ENCODE measurements around the gene SLC51B. TPM values are rescaled to one million over a fixed set of nuclear protein-coding genes. Genes with fewer than 3 reads are reported as not detected.

SLC51B gene
- total and polyA plus RNA-seq, 9 of the 15 experiments (the other 6 are each of a cell fraction or from before 2014, with no cell fraction given) = not detected

DNA sequence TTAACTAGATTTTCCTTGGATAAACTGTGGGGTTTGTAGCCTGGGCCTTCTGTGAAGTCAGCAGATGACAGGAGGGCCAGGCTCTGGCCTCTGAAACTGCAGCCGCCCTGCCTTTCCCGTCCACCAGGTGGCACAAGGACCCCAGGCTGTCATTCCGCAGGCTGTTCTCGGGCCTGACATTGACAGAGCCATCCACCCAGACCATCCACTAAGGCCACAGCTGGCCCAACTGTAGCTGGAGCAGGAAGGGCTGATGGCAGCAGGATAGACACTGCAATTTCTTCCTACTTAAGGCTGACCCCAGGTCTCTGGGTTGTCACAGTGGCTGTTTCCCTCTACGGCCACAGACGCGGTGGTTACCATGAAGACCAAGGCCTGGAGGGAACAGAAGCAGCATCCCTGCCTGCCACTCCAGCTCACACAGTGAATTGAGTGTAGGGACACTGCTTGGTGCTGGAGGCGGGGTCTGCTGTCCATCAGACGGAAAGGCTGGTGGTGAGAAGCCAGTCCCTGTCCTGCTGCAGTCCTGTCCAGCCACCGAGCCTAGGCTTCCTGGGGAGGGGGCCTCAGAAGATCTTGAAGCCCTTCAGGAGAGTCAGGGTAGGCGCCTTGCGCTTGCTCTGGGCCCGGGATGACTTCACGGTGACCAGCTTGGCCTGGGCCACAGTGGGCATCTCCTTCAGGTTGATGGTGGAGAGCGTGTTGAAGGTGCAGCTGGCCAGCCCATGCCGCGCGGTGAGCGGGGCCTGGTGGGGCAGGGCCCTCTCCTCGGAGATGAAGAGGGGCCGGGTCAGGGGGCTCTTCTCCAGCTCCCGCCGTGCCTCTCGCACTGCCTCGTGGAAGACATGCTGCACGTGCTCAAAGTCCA is 9.4 kb downstream of the SLC51B start (continued):
- TF ChIP-seq, protein P1, sequence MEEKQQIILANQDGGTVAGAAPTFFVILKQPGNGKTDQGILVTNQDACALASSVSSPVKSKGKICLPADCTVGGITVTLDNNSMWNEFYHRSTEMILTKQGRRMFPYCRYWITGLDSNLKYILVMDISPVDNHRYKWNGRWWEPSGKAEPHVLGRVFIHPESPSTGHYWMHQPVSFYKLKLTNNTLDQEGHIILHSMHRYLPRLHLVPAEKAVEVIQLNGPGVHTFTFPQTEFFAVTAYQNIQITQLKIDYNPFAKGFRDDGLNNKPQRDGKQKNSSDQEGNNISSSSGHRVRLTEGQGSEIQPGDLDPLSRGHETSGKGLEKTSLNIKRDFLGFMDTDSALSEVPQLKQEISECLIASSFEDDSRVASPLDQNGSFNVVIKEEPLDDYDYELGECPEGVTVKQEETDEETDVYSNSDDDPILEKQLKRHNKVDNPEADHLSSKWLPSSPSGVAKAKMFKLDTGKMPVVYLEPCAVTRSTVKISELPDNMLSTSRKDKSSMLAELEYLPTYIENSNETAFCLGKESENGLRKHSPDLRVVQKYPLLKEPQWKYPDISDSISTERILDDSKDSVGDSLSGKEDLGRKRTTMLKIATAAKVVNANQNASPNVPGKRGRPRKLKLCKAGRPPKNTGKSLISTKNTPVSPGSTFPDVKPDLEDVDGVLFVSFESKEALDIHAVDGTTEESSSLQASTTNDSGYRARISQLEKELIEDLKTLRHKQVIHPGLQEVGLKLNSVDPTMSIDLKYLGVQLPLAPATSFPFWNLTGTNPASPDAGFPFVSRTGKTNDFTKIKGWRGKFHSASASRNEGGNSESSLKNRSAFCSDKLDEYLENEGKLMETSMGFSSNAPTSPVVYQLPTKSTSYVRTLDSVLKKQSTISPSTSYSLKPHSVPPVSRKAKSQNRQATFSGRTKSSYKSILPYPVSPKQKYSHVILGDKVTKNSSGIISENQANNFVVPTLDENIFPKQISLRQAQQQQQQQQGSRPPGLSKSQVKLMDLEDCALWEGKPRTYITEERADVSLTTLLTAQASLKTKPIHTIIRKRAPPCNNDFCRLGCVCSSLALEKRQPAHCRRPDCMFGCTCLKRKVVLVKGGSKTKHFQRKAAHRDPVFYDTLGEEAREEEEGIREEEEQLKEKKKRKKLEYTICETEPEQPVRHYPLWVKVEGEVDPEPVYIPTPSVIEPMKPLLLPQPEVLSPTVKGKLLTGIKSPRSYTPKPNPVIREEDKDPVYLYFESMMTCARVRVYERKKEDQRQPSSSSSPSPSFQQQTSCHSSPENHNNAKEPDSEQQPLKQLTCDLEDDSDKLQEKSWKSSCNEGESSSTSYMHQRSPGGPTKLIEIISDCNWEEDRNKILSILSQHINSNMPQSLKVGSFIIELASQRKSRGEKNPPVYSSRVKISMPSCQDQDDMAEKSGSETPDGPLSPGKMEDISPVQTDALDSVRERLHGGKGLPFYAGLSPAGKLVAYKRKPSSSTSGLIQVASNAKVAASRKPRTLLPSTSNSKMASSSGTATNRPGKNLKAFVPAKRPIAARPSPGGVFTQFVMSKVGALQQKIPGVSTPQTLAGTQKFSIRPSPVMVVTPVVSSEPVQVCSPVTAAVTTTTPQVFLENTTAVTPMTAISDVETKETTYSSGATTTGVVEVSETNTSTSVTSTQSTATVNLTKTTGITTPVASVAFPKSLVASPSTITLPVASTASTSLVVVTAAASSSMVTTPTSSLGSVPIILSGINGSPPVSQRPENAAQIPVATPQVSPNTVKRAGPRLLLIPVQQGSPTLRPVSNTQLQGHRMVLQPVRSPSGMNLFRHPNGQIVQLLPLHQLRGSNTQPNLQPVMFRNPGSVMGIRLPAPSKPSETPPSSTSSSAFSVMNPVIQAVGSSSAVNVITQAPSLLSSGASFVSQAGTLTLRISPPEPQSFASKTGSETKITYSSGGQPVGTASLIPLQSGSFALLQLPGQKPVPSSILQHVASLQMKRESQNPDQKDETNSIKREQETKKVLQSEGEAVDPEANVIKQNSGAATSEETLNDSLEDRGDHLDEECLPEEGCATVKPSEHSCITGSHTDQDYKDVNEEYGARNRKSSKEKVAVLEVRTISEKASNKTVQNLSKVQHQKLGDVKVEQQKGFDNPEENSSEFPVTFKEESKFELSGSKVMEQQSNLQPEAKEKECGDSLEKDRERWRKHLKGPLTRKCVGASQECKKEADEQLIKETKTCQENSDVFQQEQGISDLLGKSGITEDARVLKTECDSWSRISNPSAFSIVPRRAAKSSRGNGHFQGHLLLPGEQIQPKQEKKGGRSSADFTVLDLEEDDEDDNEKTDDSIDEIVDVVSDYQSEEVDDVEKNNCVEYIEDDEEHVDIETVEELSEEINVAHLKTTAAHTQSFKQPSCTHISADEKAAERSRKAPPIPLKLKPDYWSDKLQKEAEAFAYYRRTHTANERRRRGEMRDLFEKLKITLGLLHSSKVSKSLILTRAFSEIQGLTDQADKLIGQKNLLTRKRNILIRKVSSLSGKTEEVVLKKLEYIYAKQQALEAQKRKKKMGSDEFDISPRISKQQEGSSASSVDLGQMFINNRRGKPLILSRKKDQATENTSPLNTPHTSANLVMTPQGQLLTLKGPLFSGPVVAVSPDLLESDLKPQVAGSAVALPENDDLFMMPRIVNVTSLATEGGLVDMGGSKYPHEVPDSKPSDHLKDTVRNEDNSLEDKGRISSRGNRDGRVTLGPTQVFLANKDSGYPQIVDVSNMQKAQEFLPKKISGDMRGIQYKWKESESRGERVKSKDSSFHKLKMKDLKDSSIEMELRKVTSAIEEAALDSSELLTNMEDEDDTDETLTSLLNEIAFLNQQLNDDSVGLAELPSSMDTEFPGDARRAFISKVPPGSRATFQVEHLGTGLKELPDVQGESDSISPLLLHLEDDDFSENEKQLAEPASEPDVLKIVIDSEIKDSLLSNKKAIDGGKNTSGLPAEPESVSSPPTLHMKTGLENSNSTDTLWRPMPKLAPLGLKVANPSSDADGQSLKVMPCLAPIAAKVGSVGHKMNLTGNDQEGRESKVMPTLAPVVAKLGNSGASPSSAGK (IDR thresholded peaks at IDR 0.05) = no peak
- TF ChIP-seq STAG1 (CRISPR knock-in tag; IDR thresholded peaks at IDR 0.05; ENCODE audit: borderline replicate concordance) (peak; percentile 69; the same call in 1 of the 2 replicates), ZNF699 (CRISPR knock-in tag; IDR thresholded peaks at IDR 0.05; ENCODE audit: insufficient replicate concordance) (no peak), TEAD4 (IDR thresholded peaks at IDR 0.05; ENCODE audit: low read length) (no peak), TEAD4 (CRISPR knock-in tag; IDR thresholded peaks at IDR 0.05; ENCODE audit: borderline replicate concordance) (no peak), HSF4 (CRISPR knock-in tag; IDR thresholded peaks at IDR 0.05; ENCODE audit: borderline replicate concordance) (no peak), FOSL1 (tag; conservative IDR thresholded peaks at IDR 0.05) (no peak), FOXA3 (CRISPR knock-in tag; conservative IDR thresholded peaks at IDR 0.05 in 1 of 2, IDR thresholded peaks at IDR 0.05 in 1 of 2) (no peak)
- TF ChIP-seq, protein P2, sequence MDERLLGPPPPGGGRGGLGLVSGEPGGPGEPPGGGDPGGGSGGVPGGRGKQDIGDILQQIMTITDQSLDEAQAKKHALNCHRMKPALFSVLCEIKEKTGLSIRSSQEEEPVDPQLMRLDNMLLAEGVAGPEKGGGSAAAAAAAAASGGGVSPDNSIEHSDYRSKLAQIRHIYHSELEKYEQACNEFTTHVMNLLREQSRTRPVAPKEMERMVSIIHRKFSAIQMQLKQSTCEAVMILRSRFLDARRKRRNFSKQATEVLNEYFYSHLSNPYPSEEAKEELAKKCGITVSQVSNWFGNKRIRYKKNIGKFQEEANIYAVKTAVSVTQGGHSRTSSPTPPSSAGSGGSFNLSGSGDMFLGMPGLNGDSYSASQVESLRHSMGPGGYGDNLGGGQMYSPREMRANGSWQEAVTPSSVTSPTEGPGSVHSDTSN (CRISPR knock-in tag; IDR thresholded peaks at IDR 0.05; ENCODE audit: low read depth) = no peak
- TF ChIP-seq, protein P2 (tag; conservative IDR thresholded peaks at IDR 0.05; ENCODE audit: low read depth) = 0 out of 2 replicates have a peak, but pooled peaks have one; percentile 51
